SU-DHL-6 (cell line): Measurements from ENCODE around the gene SYPL1.
A peak's percentile ranks its signal among the peaks of the same experiment; 100 is the strongest.

Source experiments
- H2AFZ ChIP-seq: fragments of 200-600 bp; sonication (generic); 2 replicates; pipeline ENCODE4 v1.6.1; 2014; ENCODE audit warnings: low read depth, mild to moderate bottlenecking, moderate library complexity, mixed read lengths, antibody characterized with exemption, low read length; ENCODE audit not compliant: severe bottlenecking
- H3F3A ChIP-seq: fragments of 200-600 bp; shearing (Covaris generic); 2 replicates; pipeline ENCODE4 v1.6.0; 2016; ENCODE audit warnings: antibody characterized with exemption, mild to moderate bottlenecking; ENCODE audit not compliant: insufficient read depth
- H3K27ac ChIP-seq: fragments of 200-600 bp; sonication (generic); 2 replicates; pipeline ENCODE4 v1.5.1; 2016; ENCODE audit warnings: low read depth, mild to moderate bottlenecking, low read length, moderate library complexity, mixed read lengths
- H3K27me3 ChIP-seq: fragments of 200-600 bp; sonication (generic), shearing (Covaris generic); 2 replicates; pipeline ENCODE4 v1.6.0; 2014; ENCODE audit warnings: mild to moderate bottlenecking, low read length
- H3K36me3 ChIP-seq: fragments of 200-600 bp; sonication (generic); 2 replicates; pipeline ENCODE4 v1.6.1; 2014; ENCODE audit warnings: mild to moderate bottlenecking, low read length, mixed read lengths
- H3K4me2 ChIP-seq: fragments of 300-600, 200-600 bp; shearing (Covaris generic), sonication (generic); 2 replicates; pipeline ENCODE4 v1.6.0; 2014; ENCODE audit warnings: low read length, low read depth, mild to moderate bottlenecking; ENCODE audit not compliant: poor library complexity, severe bottlenecking
- H3K4me3 ChIP-seq: fragments of 200-600 bp; sonication (generic); 2 replicates; pipeline ENCODE4 v1.5.1; 2014; ENCODE audit warnings: antibody characterized with exemption, low read length, mild to moderate bottlenecking, mixed read lengths; ENCODE audit not compliant: insufficient read depth, poor library complexity, severe bottlenecking
- H3K79me2 ChIP-seq: fragments of 200-600 bp; sonication (generic); 2 replicates; pipeline ENCODE4 v1.6.1; 2014; ENCODE audit warnings: mild to moderate bottlenecking, low read length, moderate library complexity; ENCODE audit not compliant: insufficient read depth
- H3K9ac ChIP-seq: fragments of 200-600 bp; sonication (generic); 2 replicates; pipeline ENCODE4 v1.7.0; 2014; ENCODE audit warnings: mild to moderate bottlenecking, low read length
- H3K9me2 ChIP-seq: fragments of 200-600 bp; sonication (generic); replicated peaks from 2 replicates; pipeline ENCODE4 v1.6.1; 2014; ENCODE audit warnings: low read length; ENCODE audit not compliant: insufficient read depth
- H3K9me3 ChIP-seq: fragments of 200-600 bp; sonication (generic); 2 replicates; pipeline ENCODE4 v1.6.1; 2014; ENCODE audit warnings: low read length, mixed read lengths; ENCODE audit not compliant: insufficient read depth
- H4K20me1 ChIP-seq: fragments of 200-600 bp; sonication (generic); 2 replicates; pipeline ENCODE4 v1.6.1; 2014; ENCODE audit warnings: low read depth, mild to moderate bottlenecking, antibody characterized with exemption, low read length, moderate library complexity, mixed read lengths
- CTCF ChIP-seq: fragments of 200-600 bp; sonication (generic); IDR thresholded peaks from one replicate; pipeline ENCODE4 v1.5.1; 2017; ENCODE audit warnings: antibody characterized with exemption, mild to moderate bottlenecking, low read length, moderate library complexity; ENCODE audit not compliant: insufficient read depth, poor library complexity, severe bottlenecking
- EZH2phosphoT487 ChIP-seq: fragments of 200-600 bp; sonication (generic), shearing (Covaris generic); conservative IDR thresholded peaks from 2 replicates; pipeline ENCODE4 v1.6.1; 2018; ENCODE audit warnings: mild to moderate bottlenecking, antibody characterized with exemption, low read length, moderate library complexity, mixed read lengths

The SYPL1 gene

GRCh38 chr7:106102387-106102966 lies 9.6 kb downstream of the SYPL1 start:
- TF ChIP-seq EZH2phosphoT487: no peak

GRCh38 chr7:106101726-106102125 lies 10.4 kb downstream of the SYPL1 start:
- Histone ChIP-seq H3K4me3 (peak overlapping the region; percentile 30), H3K9ac (peak overlapping the region; percentile 15), H3K36me3 (peaks cover 48% of the 10 kb centered on the region), H2AFZ (no peak overlapping the region), H3K9me2 (no peaks in the 10 kb centered on the region), H3K9me3 (no peaks in the 10 kb centered on the region), H3F3A (peaks cover 82% of the 10 kb centered on the region), H3K27ac (peak overlapping the region; percentile 48), H3K79me2 (peaks cover 100% of the 10 kb centered on the region), H4K20me1 (peaks cover 46% of the 10 kb centered on the region; the same call in 1 of the 2 replicates), H3K27me3 (no peaks in the 10 kb centered on the region), H3K4me2 (peak overlapping the region; percentile 83)
- TF ChIP-seq CTCF (no peak), EZH2phosphoT487 (no peak)

More at GRCh38 chr7:106102387-106102966, 9.6 kb downstream of the SYPL1 start:
- Histone ChIP-seq H3K79me2 (peaks cover 100% of the 10 kb centered on the region), H3K36me3 (peaks cover 48% of the 10 kb centered on the region), H3F3A (peaks cover 77% of the 10 kb centered on the region), H3K4me3 (peak overlapping the region; percentile 22), H3K4me2 (peak overlapping the region; percentile 83), H3K27ac (peak overlapping the region; percentile 48), H2AFZ (no peak overlapping the region), H3K9me3 (no peaks in the 10 kb centered on the region), H3K27me3 (no peaks in the 10 kb centered on the region), H4K20me1 (peaks cover 46% of the 10 kb centered on the region; the same call in 1 of the 2 replicates), H3K9me2 (no peaks in the 10 kb centered on the region), H3K9ac (peak overlapping the region; percentile 15)

DNA sequence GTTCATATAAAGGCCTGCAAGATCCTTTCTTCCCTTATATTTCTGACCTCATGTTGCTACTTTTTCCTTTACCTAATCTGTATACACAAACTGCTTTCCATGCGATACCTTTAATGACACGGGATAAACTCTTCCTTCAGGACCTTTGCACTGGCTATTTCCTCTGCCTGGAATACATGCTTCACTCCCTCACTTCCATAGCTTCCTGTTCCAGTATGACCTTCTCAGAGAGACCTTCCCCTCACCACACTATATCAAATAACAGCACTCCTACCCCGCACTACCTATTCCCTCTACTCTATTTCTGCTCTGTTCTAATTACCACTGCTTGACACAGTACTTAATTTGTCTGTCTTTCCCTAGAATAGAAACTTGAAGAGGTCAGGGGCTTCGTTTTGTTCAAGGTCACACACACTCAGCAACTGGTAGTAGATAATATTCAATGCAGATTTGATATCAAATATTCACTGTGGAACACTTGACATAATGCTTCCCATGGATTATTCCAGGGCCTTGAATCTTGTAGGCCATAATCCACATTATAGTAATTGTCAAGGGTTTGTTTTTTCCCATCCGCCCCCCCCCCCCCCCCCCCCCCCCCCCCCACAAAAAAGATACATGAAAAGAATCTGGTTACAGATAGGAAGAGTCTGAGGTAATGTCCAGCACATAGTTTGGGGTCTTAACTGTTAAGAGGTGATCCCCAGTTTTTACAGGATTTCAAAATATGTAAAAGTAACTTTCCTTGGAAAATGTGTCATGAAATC lies 11.1 kb downstream of the SYPL1 start:
- peaks cover 46% of the 10 kb centered on the region; the same call in 1 of the 2 replicates for H4K20me1 ChIP-seq
- H3K9ac ChIP-seq: peak overlapping the region; percentile 11
- no peaks in the 10 kb centered on the region for H3K9me2 ChIP-seq
- H3K4me2 ChIP-seq: peak overlapping the region; percentile 83
- peak overlapping the region; percentile 48 for H3K27ac ChIP-seq
- peak overlapping the region; percentile 30 for H3K4me3 ChIP-seq
- no peak overlapping the region for H2AFZ ChIP-seq
- no peaks in the 10 kb centered on the region for H3K27me3 ChIP-seq
- peaks cover 88% of the 10 kb centered on the region for H3F3A ChIP-seq
- H3K9me3 ChIP-seq: no peaks in the 10 kb centered on the region
- H3K79me2 ChIP-seq: peaks cover 100% of the 10 kb centered on the region
- no peak for TF ChIP-seq EZH2phosphoT487
- TF ChIP-seq CTCF: no peak
- H3K36me3 ChIP-seq: peaks cover 52% of the 10 kb centered on the region

GRCh38 chr7:106099539-106099938 lies 12.6 kb downstream of the SYPL1 start:
- Histone ChIP-seq H3K36me3 (peaks cover 60% of the 10 kb centered on the region), H3K9me3 (no peaks in the 10 kb centered on the region), H3F3A (peaks cover 88% of the 10 kb centered on the region), H3K27me3 (no peaks in the 10 kb centered on the region), H4K20me1 (peaks cover 39% of the 10 kb centered on the region; the same call in 1 of the 2 replicates), H3K27ac (peak overlapping the region; percentile 48), H3K79me2 (peaks cover 100% of the 10 kb centered on the region), H3K9ac (no peak overlapping the region), H2AFZ (no peak overlapping the region), H3K4me2 (peak overlapping the region; percentile 83), H3K9me2 (no peaks in the 10 kb centered on the region), H3K4me3 (no peak overlapping the region)
- TF ChIP-seq CTCF (no peak), EZH2phosphoT487 (no peak)
